Gastrocnemius medialis (tissue), 4 donors: ENCODE data around the gene BCL2L14. TPM values are rescaled to one million over a fixed set of nuclear protein-coding genes. Genes with fewer than 3 reads are reported as not detected.
"Not testable (repeated sequence)": the region's sequence is repeated elsewhere in the genome, so short reads cannot be mapped to it uniquely, and the experiment has no call there.

ENCODE experiments used
- ATAC-seq, 2 donors: fragments of 150-250 bp; one replicate each; pipeline ENCODE4 v1.9.1; 2016
- DNase-seq, 2 donors: peaks; one replicate each; pipeline ENCODE4 v3.0.0-alpha.2; 2019
- H3K27ac ChIP-seq, 4 donors: fragments of 200-600 bp; sonication (generic); 1 replicate in 1 of 4; 2 replicates in 3 of 4; pipeline ENCODE4 v1.5.1; 2016 to 2018; ENCODE audit warnings: mild to moderate bottlenecking in 2 of 4, moderate library complexity in 1 of 4
- H3K27me3 ChIP-seq, 3 donors: fragments of 200-600 bp; sonication (generic) in 2 of 3; 1 replicate in 1 of 3; 2 replicates in 2 of 3; pipeline versions ENCODE4 v1.5.1 to v1.6.0; 2016 to 2019; ENCODE audit warnings: mild to moderate bottlenecking in 1 of 3, moderate library complexity in 1 of 3
- H3K36me3 ChIP-seq, 2 donors: fragments of 200-600 bp; sonication (generic) in 1 of 2; one replicate each; pipeline ENCODE4 v1.5.1; 2017 to 2018
- H3K4me1 ChIP-seq, 2 donors: fragments of 200-600 bp; sonication (generic) in 1 of 2; one replicate each; pipeline ENCODE4 v1.5.1; 2016 to 2017; ENCODE audit warnings: mild to moderate bottlenecking in 2 of 2
- H3K4me3 ChIP-seq, 4 donors: fragments of 200-600 bp; sonication (generic) in 3 of 4; 1 replicate in 1 of 4; 2 replicates in 3 of 4; pipeline ENCODE4 v1.5.1; 2016 to 2019; ENCODE audit warnings: mild to moderate bottlenecking in 2 of 4
- H3K9me3 ChIP-seq, 3 donors: fragments of 200-600 bp; sonication (generic) in 2 of 3; 1 replicate in 1 of 3; 2 replicates in 2 of 3; pipeline ENCODE4 v1.5.1; 2016 to 2019
- CTCF ChIP-seq, 5 experiments: fragments of 450-650 bp in 3 of 5; fragments of 200-600 bp in 2 of 5; sonication (generic) in 2 of 5; IDR thresholded peaks in 4 of 5; conservative IDR thresholded peaks in 1 of 5; 1 replicate in 4 of 5; 2 replicates in 1 of 5; pipeline ENCODE4 v1.5.1; 2016 to 2019; ENCODE audit warnings: antibody characterized with exemption in 5 of 5, mild to moderate bottlenecking in 3 of 5, moderate library complexity in 3 of 5
- POLR2A ChIP-seq, 2 donors: fragments of 450-650 bp; IDR thresholded peaks; one replicate each; pipeline ENCODE4 v1.6.1; 2017; ENCODE audit warnings: antibody characterized with exemption in 2 of 2, mild to moderate bottlenecking in 2 of 2, moderate library complexity in 2 of 2
- in situ Hi-C, 4 donors: fragments of 200-750 bp; cut with MboI; loops; one replicate each; pipeline versions ENCODE4 v1.15.0 to v1.8.0; 2017; ENCODE audit warnings: low sequenced_read_pairs in 4 of 4
- intact Hi-C: fragments of 100-400 bp; cut with DNase I; formaldehyde crosslinking; loops from one replicate; pipeline ENCODE4 v1.15.1; 2023; ENCODE audit warnings: low total_unique reads
- total RNA-seq, 4 donors: library from RNA; depleted of rRNA; stranded (reverse); fragments of >200 nt; gene quantifications; one replicate each; pipeline versions ENCODE4 v1.1.0 to v1.2.3, GENCODE V29; 2016

Gene BCL2L14
- total RNA-seq, 4 donors from 2014 or later = not detected

GRCh38 chr12:12108441-12109058, 37.8 kb downstream of the BCL2L14 start:
- no peak for ATAC-seq
- TF ChIP-seq CTCF (IDR thresholded peaks at IDR 0.05 in 4 of 5, conservative IDR thresholded peaks at IDR 0.05 in 1 of 5) = no peak
- Histone ChIP-seq H3K9me3 (peaks cover 0 to 3% (median 0%) of the 10 kb centered on the region in 3 donors), H3K27me3 (no peaks in the 10 kb centered on the region), H3K4me1 (no peaks in the 10 kb centered on the region), H3K27ac (no peak overlapping the region), H3K36me3 (no peaks in the 10 kb centered on the region), H3K4me3 (no peak overlapping the region)
- no peak for DNase-seq
- in situ Hi-C loops (no loop called here), intact Hi-C loops (no loop called here)

GRCh38 chr12:12110923-12111555, 40.3 kb downstream of the BCL2L14 start:
- ATAC-seq, H3K27ac ChIP-seq, H3K4me3 ChIP-seq, H3K9me3 ChIP-seq, intact Hi-C loops, H3K36me3 ChIP-seq, DNase-seq, H3K4me1 ChIP-seq, H3K27me3 ChIP-seq, in situ Hi-C loops: not testable (repeated sequence)

GRCh38 chr12:12115514-12115913, 44.8 kb downstream of the BCL2L14 start:
- Histone ChIP-seq H3K4me3 (no peak overlapping the region), H3K4me1 (no peaks in the 10 kb centered on the region), H3K36me3 (peaks cover 0 to 4% of the 10 kb centered on the region in 2 donors), H3K9me3 (no peaks in the 10 kb centered on the region), H3K27ac (no peak overlapping the region), H3K27me3 (no peaks in the 10 kb centered on the region)
- ATAC-seq (no peak), DNase-seq (no peak)
- no peak for TF ChIP-seq POLR2A (IDR thresholded peaks at IDR 0.05)
- no peak for TF ChIP-seq CTCF (IDR thresholded peaks at IDR 0.05 in 4 of 5, conservative IDR thresholded peaks at IDR 0.05 in 1 of 5)
- intact Hi-C loops = no loop called here
- in situ Hi-C loops = no loop called here

- in situ Hi-C loops = no loop called here
- no peak for TF ChIP-seq CTCF (IDR thresholded peaks at IDR 0.05 in 4 of 5, conservative IDR thresholded peaks at IDR 0.05 in 1 of 5)
- no peak for TF ChIP-seq POLR2A (IDR thresholded peaks at IDR 0.05)
- peaks cover 0 to 13% of the 10 kb centered on the region in 2 donors for H3K36me3 ChIP-seq
- DNase-seq (no peak), ATAC-seq (no peak)
- H3K4me3 ChIP-seq = no peak overlapping the region
- H3K27me3 ChIP-seq = no peaks in the 10 kb centered on the region
- no peaks in the 10 kb centered on the region for H3K9me3 ChIP-seq
- no peaks in the 10 kb centered on the region for H3K4me1 ChIP-seq
- intact Hi-C loops = no loop called here
- no peak overlapping the region for H3K27ac ChIP-seq
Measured at GRCh38 chr12:12116677-12117076, 45.9 kb downstream of the BCL2L14 start.

GRCh38 chr12:12121061-12121460, 50.3 kb downstream of the BCL2L14 start:
- H3K4me3 ChIP-seq = no peak overlapping the region
- no peaks in the 10 kb centered on the region for H3K27me3 ChIP-seq
- no peaks in the 10 kb centered on the region for H3K4me1 ChIP-seq
- intact Hi-C loops = no loop called here
- H3K27ac ChIP-seq = no peak overlapping the region
- H3K36me3 ChIP-seq = peaks cover 0 to 42% of the 10 kb centered on the region in 2 donors
- TF ChIP-seq CTCF (IDR thresholded peaks at IDR 0.05 in 4 of 5, conservative IDR thresholded peaks at IDR 0.05 in 1 of 5) = no peak
- no peak for TF ChIP-seq POLR2A (IDR thresholded peaks at IDR 0.05)
- ATAC-seq (no peak), DNase-seq (no peak)
- in situ Hi-C loops = no loop called here
- no peaks in the 10 kb centered on the region for H3K9me3 ChIP-seq
